HK-2 (cell line): ENCODE measurements around the gene CACNA1I.

Source experiments
- DNase-seq: peaks from one replicate; pipeline ENCODE4 v3.0.0-alpha.2; 2018; ENCODE audit not compliant: unreplicated experiment

Gene CACNA1I

DNA sequence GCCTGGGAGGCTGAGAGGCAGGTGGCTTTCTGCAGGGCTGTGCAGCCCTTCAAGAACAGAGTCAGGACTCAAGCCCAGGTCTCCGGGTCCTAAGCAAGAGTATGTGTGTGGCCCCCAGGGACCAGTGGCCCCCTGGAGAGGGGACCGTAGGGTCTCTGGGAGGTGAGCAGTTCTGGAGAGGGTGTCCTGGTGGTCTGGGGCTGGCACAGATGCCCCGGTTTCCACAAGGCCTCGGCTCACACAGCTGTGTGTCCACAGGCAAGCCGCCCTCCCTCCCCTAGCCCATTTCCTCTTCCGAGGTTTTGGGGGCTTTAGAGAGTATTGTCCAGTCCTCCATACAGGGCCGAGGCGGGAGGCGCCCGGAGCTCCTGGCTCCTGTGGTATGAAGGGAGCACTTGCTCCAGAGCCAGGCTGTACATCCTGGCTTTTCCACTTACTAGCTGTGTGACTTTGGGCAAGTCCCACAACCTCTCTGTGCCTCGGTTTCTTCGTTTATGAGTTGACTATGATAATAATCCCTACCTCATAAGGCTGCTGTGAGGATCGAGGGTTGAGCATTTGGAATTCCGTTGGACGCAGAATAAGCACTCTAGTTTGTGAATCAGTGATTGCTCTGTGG lies 34.6 kb upstream of the CACNA1I start:
- no peak for DNase-seq

DNA sequence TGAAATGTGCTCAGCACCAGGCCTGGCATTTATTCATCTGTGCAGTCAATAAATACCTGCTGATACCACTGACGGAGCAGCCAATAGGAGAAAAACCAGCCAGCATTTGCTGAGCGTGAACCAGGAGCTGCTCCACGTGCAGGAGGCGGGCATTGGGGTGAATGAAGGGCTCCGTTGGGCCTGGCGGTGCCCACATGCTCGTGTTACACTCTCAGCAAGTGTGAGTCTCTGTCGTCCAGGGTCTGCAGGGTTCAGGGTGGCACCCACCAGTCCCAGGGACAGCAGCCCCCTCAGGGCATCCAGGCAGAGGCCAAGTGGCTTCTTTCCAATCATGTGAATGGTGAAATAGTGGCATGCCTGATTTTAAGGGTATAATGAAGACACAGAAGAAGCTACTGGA lies 33.8 kb upstream of the CACNA1I start:
- DNase-seq = no peak

DNA sequence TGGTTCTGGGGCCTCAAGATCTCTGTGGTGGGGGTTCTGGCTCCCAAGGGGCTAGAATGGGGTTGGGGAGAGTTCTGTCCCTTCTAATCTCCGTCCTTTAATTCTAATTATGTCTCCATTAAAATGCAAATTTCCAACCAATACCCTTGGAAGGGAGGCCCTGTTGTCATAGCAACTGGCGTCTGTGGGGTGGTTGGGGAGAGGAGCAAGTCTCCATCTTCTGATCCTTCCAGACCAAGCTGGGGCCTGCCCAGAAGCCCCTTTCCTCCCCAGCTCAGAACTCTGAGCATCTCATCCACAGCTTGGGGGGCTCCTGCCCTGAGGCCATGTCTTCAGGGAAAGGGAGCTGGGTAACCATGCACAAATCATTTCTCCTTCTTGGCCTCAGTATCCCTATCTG lies 32.6 kb upstream of the CACNA1I start:
- DNase-seq = no peak

DNA sequence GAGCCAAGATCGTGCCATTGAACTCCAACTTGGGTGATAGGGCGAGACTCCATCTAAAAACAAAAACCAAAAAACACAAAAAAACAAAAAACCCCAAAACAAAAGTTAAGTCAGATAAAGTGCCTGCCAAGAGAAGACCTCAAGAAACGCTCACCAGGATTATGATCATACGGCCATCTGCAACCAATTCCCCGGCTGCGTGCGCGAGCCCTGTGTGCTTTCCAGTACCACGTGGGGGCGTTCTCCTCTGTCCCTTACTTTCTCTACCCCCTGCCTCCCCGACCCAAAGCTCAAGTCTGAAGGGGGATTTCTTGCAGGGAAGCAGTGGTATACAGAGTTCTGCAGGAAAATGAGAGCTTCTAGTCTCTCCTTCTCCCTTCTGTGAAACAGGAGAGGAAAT lies 27.5 kb upstream of the CACNA1I start:
- no peak for DNase-seq

DNA sequence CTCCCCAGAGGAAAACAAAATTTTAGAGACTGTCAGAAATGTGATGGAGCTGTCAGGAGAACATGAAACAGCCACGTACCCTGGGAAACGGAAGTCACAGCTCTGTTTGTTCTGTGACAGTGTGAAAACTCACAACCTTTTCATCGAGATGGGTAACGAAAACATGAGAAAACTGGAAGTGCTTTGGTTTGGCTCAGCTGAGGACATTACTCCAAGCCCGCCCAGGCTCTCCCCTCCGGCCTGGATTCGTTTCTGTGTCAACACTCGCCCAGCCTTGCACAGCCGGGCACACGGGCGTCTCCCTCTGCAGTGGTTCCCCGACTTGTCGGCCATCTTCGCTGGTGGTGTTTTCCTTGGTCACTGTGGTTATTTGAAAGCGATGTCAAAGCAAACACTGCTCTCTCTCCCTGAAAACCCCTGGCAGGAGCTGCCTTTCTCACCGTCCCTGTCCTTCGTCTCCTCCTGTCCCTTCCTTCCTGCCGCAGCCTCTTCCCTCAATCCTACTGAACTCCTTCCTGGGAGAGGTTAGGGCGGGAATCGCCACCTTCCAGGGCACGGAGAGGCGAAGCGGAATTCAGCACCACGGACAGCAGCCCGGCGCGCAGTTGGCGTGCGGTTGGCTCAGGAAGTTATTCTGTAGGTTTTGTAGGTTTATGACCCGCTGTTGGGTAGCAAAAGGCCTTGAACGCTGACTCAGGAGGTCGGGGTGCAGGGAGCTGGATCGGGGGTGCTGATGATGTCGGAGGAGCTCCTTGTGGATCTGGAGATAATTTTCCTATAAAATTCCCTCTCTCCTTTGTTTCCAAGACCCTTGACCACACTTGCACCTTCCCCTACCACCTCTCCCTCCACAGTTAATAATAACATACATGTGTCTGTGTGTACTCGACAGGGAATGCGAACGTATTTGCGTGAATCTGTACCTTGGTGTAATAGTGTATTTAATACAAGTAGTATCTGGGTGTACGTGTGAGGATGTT lies 24.9 kb upstream of the CACNA1I start:
- DNase-seq = no peak

DNA sequence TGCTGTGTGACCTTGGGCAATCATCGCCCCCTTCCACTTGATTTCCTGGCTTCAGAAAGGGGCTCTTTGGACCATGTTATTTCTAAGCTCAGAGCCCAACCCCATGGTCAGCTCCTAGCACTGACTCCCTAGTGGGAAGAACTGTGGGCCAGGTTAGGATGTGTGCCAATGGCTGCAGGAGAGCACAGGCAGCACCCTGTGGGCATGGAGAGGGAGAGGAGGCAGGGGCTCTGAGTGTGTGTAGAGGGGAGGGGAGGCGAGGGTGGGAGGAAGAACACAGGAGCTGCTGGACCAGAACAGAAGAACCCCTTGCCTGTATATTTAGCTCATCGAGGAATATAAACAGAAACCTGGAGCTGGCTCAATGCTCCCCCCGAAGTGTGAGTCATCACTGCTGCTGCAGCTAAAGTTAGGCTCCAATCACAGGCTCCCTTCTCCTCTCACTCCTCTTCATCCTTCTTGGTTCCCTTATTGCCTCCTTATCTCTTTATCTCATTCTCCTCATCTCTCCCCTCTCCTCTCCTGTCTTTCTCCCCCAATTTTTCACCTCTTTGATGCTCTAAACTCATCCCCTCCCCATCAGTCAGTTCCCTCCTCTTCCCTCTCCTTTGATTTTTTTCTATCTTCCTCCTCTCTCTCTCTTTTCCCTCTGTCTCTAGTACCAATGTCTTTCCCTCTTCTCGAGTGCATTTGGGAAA lies 23.5 kb upstream of the CACNA1I start:
- no peak for DNase-seq

DNA sequence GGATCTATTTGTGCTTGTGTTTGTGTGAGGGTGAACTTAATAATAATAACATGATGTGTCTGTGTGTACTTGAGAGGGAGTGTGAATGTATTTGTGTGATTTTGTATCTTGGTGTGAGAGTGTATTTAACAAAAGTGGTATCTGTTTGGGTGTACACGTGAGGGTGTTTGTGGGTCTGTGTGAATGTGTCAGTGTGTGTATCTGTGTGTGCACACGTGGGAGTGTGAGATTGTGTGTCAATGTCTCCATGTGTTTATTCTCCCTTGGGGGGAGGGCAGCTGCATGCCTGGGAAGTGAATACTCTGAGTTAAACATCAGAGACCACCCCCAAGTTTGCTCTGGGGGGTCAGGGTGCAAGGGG lies 23.0 kb upstream of the CACNA1I start:
- DNase-seq = no peak

DNA sequence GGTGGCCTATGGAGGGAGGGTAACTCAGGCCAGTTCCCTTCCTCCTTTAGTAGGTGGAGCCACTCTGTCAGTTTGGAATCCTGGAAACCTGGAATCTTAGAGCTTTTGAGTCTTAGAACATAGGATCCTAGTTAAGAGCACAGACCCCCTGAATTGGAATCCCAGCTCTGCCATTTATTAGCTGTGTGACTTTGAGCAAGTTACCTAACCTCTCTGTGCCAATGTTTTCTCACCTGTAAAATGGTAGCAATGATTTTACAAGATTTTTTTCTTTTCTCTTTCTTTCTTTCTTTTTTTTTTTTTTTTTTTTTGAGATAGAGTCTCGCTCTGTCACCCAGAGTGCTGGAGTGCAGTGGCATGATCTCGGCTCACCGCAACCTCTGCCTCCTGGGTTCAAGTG lies 17.1 kb upstream of the CACNA1I start:
- no peak for DNase-seq

GRCh38 chr22:39554151-39554550 lies 16.4 kb upstream of the CACNA1I start:
- DNase-seq = no peak

GRCh38 chr22:39556970-39557841 lies 13.3 kb upstream of the CACNA1I start:
- no peak for DNase-seq

DNA sequence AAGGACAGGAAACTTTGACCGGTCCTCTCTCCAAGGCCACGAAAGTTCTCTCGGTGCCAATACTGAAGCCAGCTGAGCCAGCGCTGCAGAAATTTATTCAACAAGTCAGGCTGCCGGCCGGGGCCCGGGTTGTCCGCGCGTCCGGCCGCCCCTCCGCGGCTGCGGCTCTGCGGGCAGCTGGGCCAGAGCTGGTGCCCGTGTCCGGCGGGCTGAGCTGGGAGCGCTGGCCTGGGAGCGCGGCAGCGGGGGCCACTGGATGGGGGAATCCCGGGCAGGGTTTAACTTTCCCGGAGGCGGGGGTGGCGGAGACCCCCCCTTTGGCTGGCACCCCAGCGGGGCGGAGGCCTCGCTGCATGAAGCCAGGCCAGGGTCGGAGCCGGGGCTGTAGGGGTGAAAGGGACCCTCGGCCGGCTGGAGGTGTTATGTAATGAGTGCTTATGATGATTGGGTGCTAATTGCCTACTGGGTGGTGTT lies 12.3 kb upstream of the CACNA1I start:
- DNase-seq = no peak

- DNase-seq = no peak
Measured at GRCh38 chr22:39558950-39559349, 11.6 kb upstream of the CACNA1I start.

DNA sequence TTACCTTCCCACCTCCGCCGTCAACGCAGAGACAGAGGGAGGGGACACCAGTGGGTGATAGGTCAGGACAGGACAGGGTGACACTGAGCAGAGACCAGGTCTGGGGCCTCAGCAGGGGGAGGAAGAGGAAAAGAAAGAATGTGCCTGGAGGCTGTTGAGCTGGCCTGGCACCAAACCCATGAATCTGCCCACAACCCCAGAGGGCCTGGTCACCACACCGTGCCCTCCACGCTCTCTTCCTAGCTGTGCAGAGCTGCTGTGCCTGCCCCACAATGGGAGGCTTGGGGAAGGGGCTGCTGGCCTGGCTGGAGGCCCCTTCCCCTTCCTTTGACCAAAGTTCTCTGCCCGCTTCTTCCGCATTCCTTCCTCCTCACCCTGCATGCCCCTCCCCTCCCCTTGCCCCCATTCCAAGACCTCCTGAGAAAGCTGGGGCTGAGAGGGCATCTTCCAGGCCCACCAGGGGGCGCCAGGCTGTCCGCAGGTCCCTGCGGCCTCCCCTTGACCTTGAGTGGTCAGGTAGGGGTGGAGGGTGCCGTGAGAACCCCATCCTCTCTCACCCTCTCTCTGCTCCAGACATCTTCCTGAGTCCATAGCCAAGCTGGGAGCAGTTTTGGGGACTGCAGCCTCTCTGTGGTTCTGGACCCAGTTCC lies 11.0 kb upstream of the CACNA1I start:
- no peak for DNase-seq

DNA sequence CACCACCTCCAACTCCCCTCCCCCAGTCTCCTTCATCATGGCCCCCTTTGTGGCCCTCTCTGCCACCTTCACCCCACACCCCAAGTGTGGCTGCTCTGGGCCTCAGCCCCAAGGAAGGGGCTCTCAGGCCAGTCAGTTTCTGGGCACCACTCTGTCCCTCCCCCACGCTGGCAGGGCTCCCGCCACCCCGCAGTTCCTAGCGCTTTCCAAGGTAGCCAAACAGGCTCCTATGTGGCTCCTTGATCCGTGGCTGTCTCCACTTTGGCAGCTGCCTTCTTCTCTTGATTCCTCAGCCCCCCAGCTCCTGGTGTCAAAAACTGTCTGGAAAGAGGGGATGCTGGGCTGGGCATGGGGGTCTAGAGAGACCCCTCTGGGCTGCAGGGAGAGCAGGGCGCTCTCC lies 10.4 kb upstream of the CACNA1I start:
- no peak for DNase-seq

DNA sequence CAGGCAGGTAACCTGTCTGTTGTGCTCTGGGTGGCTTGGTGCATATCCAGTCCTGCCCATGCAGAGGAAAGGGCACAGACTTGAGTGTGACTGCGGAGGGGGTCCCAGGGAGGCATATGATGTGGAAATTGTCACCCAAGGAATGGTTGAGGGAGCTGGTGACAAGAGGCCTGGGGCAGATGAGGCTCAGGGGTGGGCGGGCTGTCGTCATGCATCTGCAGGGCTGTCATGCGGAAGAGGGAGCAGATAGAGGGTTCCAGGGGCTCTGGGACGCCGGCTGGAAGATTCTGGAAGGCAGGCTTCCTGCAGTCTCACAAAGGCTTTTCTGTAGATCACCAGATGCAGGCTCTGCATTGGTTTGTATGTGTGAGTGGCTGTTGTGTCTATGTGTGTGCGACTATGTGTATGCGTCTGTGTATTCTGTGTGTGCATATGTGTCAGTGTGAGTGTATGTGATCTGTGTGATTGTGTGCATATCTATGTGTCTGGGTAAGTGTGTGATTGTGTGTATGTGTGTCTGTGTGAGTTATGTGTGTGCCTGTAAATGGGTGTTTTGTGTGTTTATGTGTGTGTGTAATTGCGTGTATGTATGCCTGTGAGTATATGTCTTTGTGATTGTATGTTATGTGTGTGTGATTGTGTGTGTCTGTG lies 7.6 kb upstream of the CACNA1I start:
- no peak for DNase-seq

GRCh38 chr22:39563571-39564428 lies 6.8 kb upstream of the CACNA1I start:
- no peak for DNase-seq

DNA sequence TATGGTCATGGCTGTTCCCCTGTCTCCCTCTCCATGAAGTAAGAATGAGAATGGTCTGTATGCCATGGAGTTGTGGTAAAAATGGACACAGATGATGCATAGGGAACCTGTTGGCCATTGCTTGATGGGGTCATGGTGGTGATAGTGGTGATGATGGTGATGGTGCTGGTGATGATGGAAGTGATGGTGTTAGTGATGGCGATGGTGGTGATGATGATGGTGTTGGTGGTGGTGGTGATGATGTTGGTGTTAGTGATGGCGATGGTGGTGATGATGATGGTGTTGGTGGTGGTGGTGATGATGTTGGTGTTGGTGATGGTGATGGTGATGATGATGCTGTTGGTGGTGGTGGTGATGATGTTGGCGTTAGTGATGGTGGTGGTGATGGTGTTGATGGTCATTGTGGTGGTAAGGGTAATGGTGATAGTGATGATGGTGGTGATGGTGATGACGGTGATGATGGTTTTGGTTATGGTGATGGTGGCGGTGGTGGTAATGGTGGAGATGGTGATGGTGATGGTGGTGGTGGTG lies 5.1 kb upstream of the CACNA1I start:
- no peak for DNase-seq

DNA sequence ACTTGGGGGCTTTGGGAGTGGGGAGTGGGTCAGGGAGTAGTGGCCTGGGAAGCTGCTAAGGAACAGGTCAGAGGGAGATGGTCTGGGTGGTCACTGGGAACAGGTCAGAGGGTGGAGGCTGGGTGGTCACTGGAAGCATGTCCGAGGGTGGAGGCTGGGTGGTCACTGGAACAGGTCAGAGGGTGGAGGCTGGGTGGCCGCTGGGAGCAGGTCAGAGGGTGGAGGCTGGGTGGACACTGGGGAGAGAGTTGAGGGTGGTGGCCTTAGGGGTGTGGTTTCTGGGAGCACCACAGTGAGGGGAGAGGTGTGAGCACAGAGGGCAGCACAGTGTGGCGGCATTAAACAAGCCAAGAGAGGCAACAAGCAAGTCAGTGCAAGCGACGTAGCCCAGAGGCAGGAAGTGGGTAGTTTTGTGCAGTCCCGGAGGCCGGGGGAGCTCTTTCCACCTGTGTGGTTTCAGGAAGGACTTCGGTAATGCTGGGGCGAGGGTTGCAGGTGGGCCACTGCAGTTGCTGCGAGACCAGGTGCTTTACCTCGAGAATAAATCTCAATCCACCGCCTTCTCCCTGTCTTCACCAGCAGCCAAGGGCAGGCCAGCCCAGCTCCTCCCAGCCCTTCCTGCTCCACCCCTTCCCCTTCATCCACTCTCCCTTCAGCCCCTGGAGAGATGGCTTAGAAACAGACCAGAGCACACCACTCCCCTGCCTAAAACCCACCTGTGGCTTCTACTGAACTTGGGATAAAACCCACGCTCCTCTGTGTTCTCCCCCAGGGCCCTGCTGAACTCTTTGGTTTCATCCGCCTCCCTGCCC lies 3.2 kb upstream of the CACNA1I start:
- no peak for DNase-seq
